GM12878 (cell line): Measurements from ENCODE around the gene CHCHD6. TPM values are rescaled to one million over a fixed set of nuclear protein-coding genes. Genes with fewer than 3 reads are reported as not detected.

Experiments
- ATAC-seq: fragments of 200-7000 bp; cut with Tn5 transposase; 3 replicates; pipeline ENCODE4 v1.9.1; 2020; ENCODE audit warnings: mild to moderate bottlenecking, moderate library complexity
- BruUV-seq: library from RNA; stranded (reverse); fragments of 400-500 nt; replicated peaks from 2 replicates; lab custom pipeline; 2021; lab: Mats Ljungman, UMichigan
- CTCF ChIA-PET: fragments of 300-600 bp; sonication (Branson Sonifier 250); formaldehyde crosslinking; extraction: SDS; loops from one replicate; lab custom pipeline; 2021; ENCODE audit warnings: inconsistent platforms; lab: Yijun Ruan, JAX
- POLR2A ChIA-PET: fragments of 350-600 bp; formaldehyde crosslinking; extraction: SDS; loops from one replicate; lab custom pipeline; 2021; ENCODE audit warnings: inconsistent platforms; lab: Charles Lee
- RAD21 ChIA-PET: fragments of 300-600 bp; sonication (Branson Sonifier 250); formaldehyde crosslinking; loops from one replicate; lab custom pipeline; 2023; ENCODE audit warnings: antibody characterized with exemption; ENCODE audit not compliant: unreplicated experiment; lab: Charles Lee
- SMC1A ChIA-PET: fragments of 300-600 bp; sonication (Branson Sonifier 250); formaldehyde crosslinking; loops from one replicate; lab custom pipeline; 2023; ENCODE audit not compliant: unreplicated experiment, uncharacterized antibody; lab: Charles Lee
- DNase-seq: peaks from one replicate; pipeline ENCODE4 v3.0.0-alpha.2; 2011; ENCODE audit warnings: low read depth, low spot score
- FAIRE-seq: peaks from 3 replicates; lab custom pipeline; 2011; peaks lifted over from hg19 to GRCh38; lab: Jason Lieb, UNC
- H2AFZ ChIP-seq: 2 replicates; pipeline ENCODE4 v1.6.0; 2011; ENCODE audit warnings: low read depth, low read length, control low read depth; ENCODE audit not compliant: control insufficient read depth
- H3K27ac ChIP-seq: 2 replicates; pipeline ENCODE4 v1.5.1; 2011; ENCODE audit warnings: control low read depth; ENCODE audit not compliant: control insufficient read depth, insufficient read depth
- H3K27me3 ChIP-seq, 2 experiments: replicated peaks in 1 of 2; 2 replicates each; pipeline versions ENCODE4 v1.6.0 to v1.6.1; 2011; ENCODE audit warnings: low read length in 1 of 2; ENCODE audit not compliant: control insufficient read depth in 2 of 2, insufficient read depth in 2 of 2
- H3K36me3 ChIP-seq, 2 experiments: 2 replicates each; pipeline ENCODE4 v1.5.1; 2011; ENCODE audit warnings: low read length in 1 of 2; ENCODE audit not compliant: control insufficient read depth in 2 of 2, insufficient read depth in 2 of 2
- H3K4me1 ChIP-seq: 2 replicates; pipeline ENCODE4 v1.6.1; 2011; ENCODE audit warnings: mild to moderate bottlenecking, low read length, moderate library complexity, mixed read lengths; ENCODE audit not compliant: control insufficient read depth, insufficient read depth
- H3K4me2 ChIP-seq: 2 replicates; pipeline ENCODE4 v1.6.0; 2011; ENCODE audit warnings: control low read depth; ENCODE audit not compliant: control insufficient read depth, insufficient read depth
- H3K4me3 ChIP-seq: fragments of 200-600 bp; sonication (generic); 2 replicates; pipeline ENCODE4 v1.5.1; 2016
- H3K79me2 ChIP-seq: 2 replicates; pipeline ENCODE4 v1.6.0; 2011; ENCODE audit warnings: low read length; ENCODE audit not compliant: control insufficient read depth, insufficient read depth
- H3K9ac ChIP-seq: 2 replicates; pipeline ENCODE4 v1.8.0; 2011; ENCODE audit warnings: low read length, control low read depth, mixed read lengths; ENCODE audit not compliant: control insufficient read depth, insufficient read depth
- H3K9me3 ChIP-seq: replicated peaks from 3 replicates; pipeline ENCODE4 v1.5.1; 2011; ENCODE audit warnings: mild to moderate bottlenecking, low read length; ENCODE audit not compliant: control insufficient read depth, insufficient read depth
- H4K20me1 ChIP-seq: 2 replicates; pipeline ENCODE4 v1.6.0; 2011; ENCODE audit not compliant: control insufficient read depth, insufficient read depth
- ASH2L ChIP-seq: fragments of 300-600, 200-600 bp; sonication (generic); IDR thresholded peaks from 2 replicates; pipeline ENCODE4 v1.6.1; 2017; ENCODE audit warnings: low read depth, mild to moderate bottlenecking, borderline replicate concordance
- ATF7 ChIP-seq: fragments of 450-650 bp; IDR thresholded peaks from 2 replicates; pipeline ENCODE4 v1.6.1; 2016; ENCODE audit warnings: low read depth, mild to moderate bottlenecking
- CHD1 ChIP-seq: IDR thresholded peaks from 2 replicates; pipeline ENCODE4 v1.6.1; 2012; ENCODE audit warnings: low read depth, low read length, improper control_type of control experiment
- FOXM1 ChIP-seq: IDR thresholded peaks from 2 replicates; pipeline ENCODE4 v1.6.1; 2012; ENCODE audit warnings: low read depth, mild to moderate bottlenecking, inconsistent platforms, low read length, moderate library complexity
- RCOR1 ChIP-seq: conservative IDR thresholded peaks from 2 replicates; pipeline ENCODE4 v1.6.1; 2012; ENCODE audit warnings: low read depth, low read length, improper control_type of control experiment
- RELA ChIP-seq: fragments of 450-650 bp; IDR thresholded peaks from 2 replicates; pipeline ENCODE4 v1.8.0; 2014; ENCODE audit warnings: borderline replicate concordance; ENCODE audit not compliant: partially characterized antibody
- TCF12 ChIP-seq: IDR thresholded peaks from 2 replicates; pipeline ENCODE4 v1.6.1; 2011; ENCODE audit warnings: low read depth, mild to moderate bottlenecking, low read length
- WRNIP1 ChIP-seq: IDR thresholded peaks from 2 replicates; pipeline ENCODE4 v1.6.1; 2011; ENCODE audit warnings: low read depth, low read length, improper control_type of control experiment, borderline replicate concordance
- WGBS: methylation state at CpG from one replicate; pipeline ENCODE4 v1.1.6; 2016; ENCODE audit warnings: low lambda C conversion rate; ENCODE audit not compliant: insufficient replicate concordance, insufficient coverage; ENCODE audit errors: missing lambda C conversion rate; 5-methylcytosine and 5-hydroxymethylcytosine counted together
- in situ Hi-C: fragments of 300-500 bp; cut with MboI; formaldehyde crosslinking; loops from 9 replicates; pipeline ENCODE4 v1.14.3; 2018; ENCODE audit warnings: mixed read lengths
- intact Hi-C: fragments of 100-400 bp; cut with micrococcal nuclease; formaldehyde crosslinking; loops from one replicate; pipeline ENCODE4 v1.14.2; 2022; ENCODE audit not compliant: unreplicated experiment
- polyA plus RNA-seq, 11 experiments: library from polyadenylated mRNA; depleted of rRNA in 4 of 11; unstranded in 6 of 11; stranded (reverse) in 5 of 11; fragments of >200 nt; fragmentation: Nextera tagmentation in 4 of 11; fragmentation: Illumina TruSeq in 1 of 11; extraction: Ambion mirVana in 4 of 11; extraction: Trizol in 1 of 11; gene quantifications; 1 replicate in 1 of 11; 2 replicates in 10 of 11; pipeline versions ENCODE4 v1.2.1 to v1.2.3, GENCODE V29; 2011 to 2016; ENCODE audit warnings: inconsistent platforms in 2 of 11, missing spikeins in 2 of 11, low read depth in 1 of 11
- total RNA-seq, 4 experiments: library from RNA; depleted of rRNA in 3 of 4; stranded (reverse); fragments of >200 nt in 3 of 4; fragmentation: Illumina TruSeq in 1 of 4; extraction: Trizol in 1 of 4; gene quantifications; 2 replicates each; pipeline versions ENCODE4 v1.2.1 to v1.2.3, GENCODE V29; 2013 to 2021
- TF ChIP-seq, protein P1 (sequence below): IDR thresholded peaks from 2 replicates; pipeline ENCODE4 v1.6.1; 2012; ENCODE audit warnings: low read depth, low read length, improper control_type of control experiment
- TF ChIP-seq, protein P2 (sequence below): fragments of 150-350 bp; IDR thresholded peaks from 2 replicates; pipeline ENCODE4 v1.6.1; 2014; ENCODE audit warnings: mild to moderate bottlenecking, low read depth, low read length

Gene CHCHD6
- total and polyA plus RNA-seq, 10 of the 15 experiments (the other 5 are each of a cell fraction or from before 2014, with no cell fraction given), result 2.7 to 16.7 (median 12.3) TPM

- FAIRE-seq (no peak), ATAC-seq (no peak), DNase-seq (no peak)
- ChIA-PET POLR2A (no interaction called here), CTCF (interaction anchor here (1.0 kb wide), 1 partner anchor 13 kb away, joined by 5 read pairs; no protein-coding TSS in a partner anchor), RAD21 (no interaction called here), SMC1A (interaction anchor here (0.8 to 1.3 kb wide), 3 partner anchors 10 to 242 kb away, joined by 3 read pairs; no protein-coding TSS in a partner anchor)
- TF ChIP-seq ATF7, result no peak
- TF ChIP-seq, protein P1, sequence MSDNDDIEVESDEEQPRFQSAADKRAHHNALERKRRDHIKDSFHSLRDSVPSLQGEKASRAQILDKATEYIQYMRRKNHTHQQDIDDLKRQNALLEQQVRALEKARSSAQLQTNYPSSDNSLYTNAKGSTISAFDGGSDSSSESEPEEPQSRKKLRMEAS, result no peak
- TF ChIP-seq, protein P2, sequence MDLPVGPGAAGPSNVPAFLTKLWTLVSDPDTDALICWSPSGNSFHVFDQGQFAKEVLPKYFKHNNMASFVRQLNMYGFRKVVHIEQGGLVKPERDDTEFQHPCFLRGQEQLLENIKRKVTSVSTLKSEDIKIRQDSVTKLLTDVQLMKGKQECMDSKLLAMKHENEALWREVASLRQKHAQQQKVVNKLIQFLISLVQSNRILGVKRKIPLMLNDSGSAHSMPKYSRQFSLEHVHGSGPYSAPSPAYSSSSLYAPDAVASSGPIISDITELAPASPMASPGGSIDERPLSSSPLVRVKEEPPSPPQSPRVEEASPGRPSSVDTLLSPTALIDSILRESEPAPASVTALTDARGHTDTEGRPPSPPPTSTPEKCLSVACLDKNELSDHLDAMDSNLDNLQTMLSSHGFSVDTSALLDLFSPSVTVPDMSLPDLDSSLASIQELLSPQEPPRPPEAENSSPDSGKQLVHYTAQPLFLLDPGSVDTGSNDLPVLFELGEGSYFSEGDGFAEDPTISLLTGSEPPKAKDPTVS, result no peak
- TF ChIP-seq TCF12, result no peak
- no peak for TF ChIP-seq RCOR1
- TF ChIP-seq WRNIP1, result no peak
- no peak for TF ChIP-seq CHD1
- TF ChIP-seq RELA, result no peak
- no peak for TF ChIP-seq FOXM1
- no peak for TF ChIP-seq ASH2L
- intact Hi-C loops, result no loop called here
- H3K27me3 ChIP-seq, result no peaks in the 10 kb centered on the region
- no peak overlapping the region for H3K9ac ChIP-seq
- no peak overlapping the region for H3K4me3 ChIP-seq
- no peaks in the 10 kb centered on the region for H3K36me3 ChIP-seq
- in situ Hi-C loops, result no loop called here
- no peaks in the 10 kb centered on the region; the same call in 1 of the 3 replicates for H3K9me3 ChIP-seq
- H3K79me2 ChIP-seq, result no peaks in the 10 kb centered on the region
- 98% methylated on average over 7 of the region's 7 CpGs for WGBS
- H3K4me2 ChIP-seq, result no peak overlapping the region
- no peaks in the 10 kb centered on the region for H3K4me1 ChIP-seq
- no TSS peak for BruUV-seq
- H2AFZ ChIP-seq, result no peak overlapping the region
- no peaks in the 10 kb centered on the region for H4K20me1 ChIP-seq
- H3K27ac ChIP-seq, result no peak overlapping the region
These were observed 219.9 kb downstream of the CHCHD6 start for GRCh38 chr3:126923895-126924294.
